ENCODE measurements around the gene NYAP1.
"Not testable (repeated sequence)": the region's sequence is repeated elsewhere in the genome, so short reads cannot be mapped to it uniquely, and the experiment has no call there.

- TF ChIP-seq POLR2AphosphoS5 (IDR thresholded peaks at IDR 0.05; ENCODE audit: low read depth, low read length); POLR2A (IDR thresholded peaks at IDR 0.05; ENCODE audit: low read depth, low read length); TAF1 (IDR thresholded peaks at IDR 0.05; ENCODE audit: low read depth, low read length); PAX5 (IDR thresholded peaks at IDR 0.05; ENCODE audit: insufficient read depth, low read length, severe bottlenecking): not testable (repeated sequence)
Measured at GRCh38 chr7:100453854-100454253, 29.9 kb upstream of the NYAP1 start.
